CD4-positive, alpha-beta T cell treated with Interferon alpha-2 for 1 hour (primary cell): ENCODE measurements around the gene ABCB11.
"Not testable (repeated sequence)": the region's sequence is repeated elsewhere in the genome, so short reads cannot be mapped to it uniquely, and the experiment has no call there.

Experiments used
- DNase-seq, 2 donors: peaks; one replicate each; pipeline ENCODE4 v3.0.0-alpha.2; 2020 to 2022

The ABCB11 gene

GRCh38 chr2:168926621-168927386, 104.3 kb downstream of the ABCB11 start:
- DNase-seq = no peak

GRCh38 chr2:168920504-168921157, 110.5 kb downstream of the ABCB11 start:
- peak in 1 of 2 donors; percentile 55 for DNase-seq

GRCh38 chr2:168916331-168916675, 114.8 kb downstream of the ABCB11 start:
- DNase-seq = no peak

- DNase-seq = no peak
Observed at GRCh38 chr2:168915441-168916330, 115.4 kb downstream of the ABCB11 start.

- DNase-seq = no peak
Observed at GRCh38 chr2:168913495-168913894, 117.6 kb downstream of the ABCB11 start.

- no peak for DNase-seq
Observed at GRCh38 chr2:168912901-168913369, 118.2 kb downstream of the ABCB11 start.

GRCh38 chr2:168912466-168912865, 118.7 kb downstream of the ABCB11 start:
- no peak for DNase-seq

GRCh38 chr2:168910330-168910729, 120.8 kb downstream of the ABCB11 start:
- no peak for DNase-seq

- DNase-seq = no peak
Observed at GRCh38 chr2:168907940-168908662, 123.0 kb downstream of the ABCB11 start.

- no peak for DNase-seq
Observed at GRCh38 chr2:168904358-168904757, 126.8 kb downstream of the ABCB11 start.

GRCh38 chr2:168903888-168904287, 127.2 kb downstream of the ABCB11 start:
- no peak for DNase-seq

- no peak for DNase-seq
Observed at GRCh38 chr2:168901003-168901402, 130.1 kb downstream of the ABCB11 start, which contains the start of gene G6PC2. Gene G6PC2 (plus strand): TSS chr2:168901291. CDS start chr2:168901332, 41 bp downstream.

- DNase-seq = no peak
Observed at GRCh38 chr2:168897449-168897848, 133.7 kb downstream of the ABCB11 start.

GRCh38 chr2:168896783-168897182, 134.3 kb downstream of the ABCB11 start:
- DNase-seq = no peak

- no peak for DNase-seq
Observed at GRCh38 chr2:168895771-168896170, 135.4 kb downstream of the ABCB11 start.

- DNase-seq = no peak
Observed at GRCh38 chr2:168894720-168895119, 136.4 kb downstream of the ABCB11 start.

- no peak for DNase-seq
Observed at GRCh38 chr2:168894101-168894500, 137.0 kb downstream of the ABCB11 start.

GRCh38 chr2:168892327-168892726, 138.8 kb downstream of the ABCB11 start:
- DNase-seq = no peak

GRCh38 chr2:168890006-168890782, 140.9 kb downstream of the ABCB11 start, which contains the start of gene SPC25:
Gene SPC25 (minus strand): TSS chr2:168890430. CDS start chr2:168889519, 911 bp downstream.
- peak; percentile 88 to 93 for DNase-seq

GRCh38 chr2:168889635-168890005, 141.5 kb downstream of the ABCB11 start:
- DNase-seq = no peak

- DNase-seq = no peak
Observed at GRCh38 chr2:168884975-168885374, 146.1 kb downstream of the ABCB11 start.

- not testable (repeated sequence) for DNase-seq
Observed at GRCh38 chr2:168882163-168882562, 149.0 kb downstream of the ABCB11 start.
